Ramos (cell line): ENCODE measurements around the gene MAP4K1.

Experiments
- in situ Hi-C: fragments of 300-500 bp; cut with MboI; formaldehyde crosslinking; loops from one replicate; pipeline ENCODE4 v1.14.3; 2022; ENCODE audit warnings: low sequenced_read_pairs; ENCODE audit not compliant: unreplicated experiment

Gene MAP4K1

DNA sequence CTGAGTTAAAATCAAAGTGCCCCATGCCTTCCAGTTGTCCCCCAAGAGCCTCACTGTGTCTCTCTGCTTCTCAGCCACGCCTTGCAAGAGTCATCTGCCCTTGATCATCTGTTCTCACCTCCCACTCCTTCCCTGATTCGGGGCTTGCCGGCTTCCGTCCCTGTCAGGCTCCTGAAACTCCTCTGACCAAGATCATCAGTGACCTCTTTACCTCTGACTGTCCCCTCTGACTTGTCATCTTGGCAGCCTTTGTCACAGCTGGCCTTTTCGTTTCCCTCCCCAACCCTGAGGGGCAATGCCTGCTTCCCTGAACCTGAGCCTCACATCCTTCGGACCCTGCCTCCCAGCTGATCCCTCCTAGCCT lies 66.3 kb downstream of the MAP4K1 start:
- in situ Hi-C loops = no loop called here

DNA sequence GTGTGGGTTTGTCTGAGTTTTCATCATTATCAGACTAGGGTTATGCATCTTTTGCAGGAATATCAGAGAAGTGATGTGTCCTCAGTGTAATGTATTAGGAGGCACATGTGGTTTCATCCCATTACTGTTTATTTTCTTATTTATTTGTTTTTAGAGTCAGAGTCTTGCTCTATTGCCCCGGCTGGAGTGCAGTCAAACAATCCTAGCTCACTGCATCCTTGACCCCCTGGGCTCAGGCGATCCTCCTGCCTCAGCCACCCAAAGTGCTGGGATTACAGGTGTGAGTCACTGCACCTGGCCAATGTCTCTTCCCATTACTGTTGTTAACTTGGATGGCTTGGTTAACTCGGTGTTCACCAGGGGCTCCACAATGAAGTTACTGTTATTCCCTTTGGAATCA lies 67.4 kb downstream of the MAP4K1 start:
- in situ Hi-C loops = no loop called here

DNA sequence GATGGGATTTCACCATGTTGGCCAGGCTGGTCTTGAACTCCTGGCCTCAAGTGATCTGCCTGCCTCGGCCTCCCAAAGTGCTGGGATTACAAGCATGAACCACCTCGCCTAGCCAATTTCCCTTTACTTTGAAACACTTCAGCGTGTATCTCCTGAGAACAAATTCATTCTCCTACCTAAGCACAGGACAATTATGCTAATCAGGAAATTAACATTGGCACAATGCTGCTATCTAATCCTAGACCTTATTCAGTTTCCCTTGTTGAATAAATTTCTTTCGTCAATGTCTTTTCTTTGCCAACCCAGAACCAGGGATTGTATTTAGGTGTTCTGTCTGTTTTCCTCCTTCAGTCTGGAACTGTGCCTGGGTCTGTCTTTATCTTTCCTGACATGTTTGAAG lies 67.8 kb downstream of the MAP4K1 start:
- in situ Hi-C loops = loop anchor here (5.0 to 25.0 kb wide), 2 partner anchors 82 to 387 kb away; partner anchors contain the start of genes MRPS12 and SARS2

DNA sequence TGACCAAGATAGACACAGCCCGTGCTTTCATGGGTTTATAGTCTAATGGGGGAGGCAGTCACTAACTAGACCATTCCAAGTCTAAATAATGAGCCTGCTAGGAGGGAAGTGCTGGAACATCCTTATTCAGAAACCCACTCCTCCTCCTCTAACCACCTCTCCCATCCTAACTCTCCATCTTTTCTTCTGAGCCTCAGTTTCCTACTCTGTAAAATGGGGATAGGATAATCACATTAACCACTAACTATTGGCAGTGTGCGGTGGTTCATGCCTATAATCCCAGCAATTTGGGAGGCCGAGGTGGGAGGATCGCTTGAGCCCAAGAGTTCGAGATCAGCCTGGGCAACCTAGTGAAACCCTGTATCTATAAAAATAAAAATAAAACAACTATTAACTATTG lies 68.7 kb downstream of the MAP4K1 start:
- in situ Hi-C loops = loop anchor here (5.0 to 25.0 kb wide), 2 partner anchors 83 to 388 kb away; partner anchors contain the start of genes MRPS12 and SARS2

DNA sequence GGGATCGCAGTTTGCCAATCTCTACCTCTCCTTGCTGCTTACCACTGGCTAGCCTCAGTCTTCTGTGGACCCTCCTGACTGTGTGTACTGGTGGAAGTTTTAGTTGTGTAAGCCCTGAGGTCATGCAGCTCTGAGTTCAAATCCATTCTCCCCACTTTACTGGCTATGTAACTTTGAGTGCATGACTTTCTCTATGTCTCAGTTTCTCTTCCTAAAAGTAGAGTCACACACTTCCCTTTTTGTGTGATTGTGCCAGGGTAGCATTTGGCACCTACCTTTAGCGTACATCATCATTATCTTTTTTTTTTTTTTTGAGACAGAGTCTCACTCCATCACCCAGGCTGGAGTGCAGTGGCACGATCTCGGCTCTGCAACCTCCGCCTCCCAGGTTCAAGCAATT lies 70.3 kb downstream of the MAP4K1 start:
- in situ Hi-C loops = loop anchor here (5.0 to 25.0 kb wide), 2 partner anchors 85 to 390 kb away; partner anchors contain the start of genes MRPS12 and SARS2

DNA sequence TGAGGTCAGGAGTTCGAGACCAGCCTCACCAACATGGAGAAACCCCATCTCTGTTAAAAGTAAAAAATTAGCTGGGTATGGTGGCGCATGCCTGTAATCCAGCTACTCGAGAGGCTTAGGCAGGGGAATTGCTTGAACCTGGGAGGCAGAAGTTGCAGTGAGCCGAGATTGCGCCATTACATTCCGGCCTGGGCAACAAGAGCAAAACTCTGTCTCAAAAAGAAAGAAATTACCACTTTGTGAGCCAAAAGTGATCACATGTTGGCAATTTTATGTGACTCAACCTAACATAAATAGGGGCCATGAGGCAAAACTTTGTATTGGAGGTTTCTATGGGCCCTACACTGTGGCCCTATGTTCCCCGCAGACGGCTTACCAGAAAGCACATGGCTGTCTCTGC lies 72.2 kb downstream of the MAP4K1 start:
- in situ Hi-C loops = loop anchor here (5.0 to 25.0 kb wide), 2 partner anchors 87 to 392 kb away; partner anchors contain the start of genes MRPS12 and SARS2

DNA sequence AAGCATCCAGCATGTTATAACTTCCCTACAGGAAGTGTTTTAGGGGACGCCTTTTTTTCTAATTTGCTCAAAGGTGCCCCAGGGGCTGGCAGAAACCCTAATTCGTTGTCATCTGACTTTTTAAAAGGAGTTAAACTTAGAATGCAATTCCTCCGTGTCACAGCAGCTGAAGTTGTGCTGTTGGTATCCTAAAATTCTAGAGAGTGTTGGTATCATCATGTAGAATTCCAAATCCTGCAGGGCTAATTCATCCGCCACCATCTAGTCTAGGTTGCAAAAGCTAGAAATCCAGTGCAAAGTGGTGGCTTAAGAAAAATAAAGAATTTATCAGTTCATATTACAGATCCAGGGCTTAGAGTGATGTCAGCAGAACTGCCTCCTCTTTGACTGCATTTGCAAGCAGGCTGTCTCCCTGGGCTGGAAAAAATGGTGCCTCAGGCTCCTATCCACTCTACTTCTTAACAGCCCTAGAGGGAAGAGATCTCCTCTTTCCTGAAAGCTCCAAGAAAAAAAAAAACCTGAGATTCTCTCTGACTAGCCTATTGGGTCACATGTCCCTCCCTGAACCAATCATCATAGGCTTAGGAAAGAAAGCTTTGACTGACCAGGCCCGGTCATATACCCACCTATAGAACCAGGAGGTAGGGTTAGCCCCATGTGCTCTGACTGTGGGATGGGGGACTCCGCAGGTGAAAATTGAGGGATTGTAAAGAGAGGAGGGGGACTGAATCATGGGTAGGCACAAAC lies 73.0 kb downstream of the MAP4K1 start:
- in situ Hi-C loops = loop anchor here (5.0 to 25.0 kb wide), 2 partner anchors 88 to 393 kb away; partner anchors contain the start of genes MRPS12 and SARS2

DNA sequence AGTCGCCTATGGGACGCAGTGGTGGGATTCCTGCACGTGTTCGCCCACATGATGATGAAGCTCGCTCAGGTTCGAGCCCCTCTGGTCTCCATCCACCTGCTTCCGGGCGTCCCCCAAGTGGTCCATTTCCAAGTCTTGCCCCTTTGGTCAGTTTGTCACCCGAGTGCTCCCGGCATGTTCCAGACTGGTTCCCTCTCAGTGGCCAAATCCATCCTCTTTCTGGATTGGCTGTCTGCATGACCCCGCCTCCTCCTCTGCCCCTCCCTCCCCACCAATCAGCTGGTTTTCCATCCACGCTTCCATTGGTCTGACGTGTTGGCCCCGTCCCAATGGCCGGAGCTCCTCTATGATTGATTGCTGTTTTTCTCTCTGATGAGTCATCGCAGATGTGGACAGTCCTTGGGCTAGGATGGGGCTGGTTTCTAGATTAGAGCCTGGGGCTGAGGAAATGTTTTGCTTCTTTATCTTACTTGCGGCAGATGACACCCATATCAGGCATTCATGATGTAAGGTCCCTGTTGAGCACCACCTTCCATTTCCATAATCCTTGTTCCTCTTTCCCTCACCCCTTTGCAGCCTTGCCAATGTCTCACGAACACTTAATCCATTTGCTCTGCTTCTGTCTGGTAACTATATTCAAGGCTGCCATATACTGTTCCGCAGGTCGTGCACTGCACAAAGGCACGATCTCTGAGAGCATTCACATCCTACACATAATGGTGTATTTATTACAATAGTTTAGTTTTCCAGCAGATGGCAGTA lies 73.8 kb downstream of the MAP4K1 start:
- in situ Hi-C loops = loop anchor here (25.0 kb wide), 1 partner anchor 393 kb away; the partner anchor contains the start of genes MRPS12 and SARS2

DNA sequence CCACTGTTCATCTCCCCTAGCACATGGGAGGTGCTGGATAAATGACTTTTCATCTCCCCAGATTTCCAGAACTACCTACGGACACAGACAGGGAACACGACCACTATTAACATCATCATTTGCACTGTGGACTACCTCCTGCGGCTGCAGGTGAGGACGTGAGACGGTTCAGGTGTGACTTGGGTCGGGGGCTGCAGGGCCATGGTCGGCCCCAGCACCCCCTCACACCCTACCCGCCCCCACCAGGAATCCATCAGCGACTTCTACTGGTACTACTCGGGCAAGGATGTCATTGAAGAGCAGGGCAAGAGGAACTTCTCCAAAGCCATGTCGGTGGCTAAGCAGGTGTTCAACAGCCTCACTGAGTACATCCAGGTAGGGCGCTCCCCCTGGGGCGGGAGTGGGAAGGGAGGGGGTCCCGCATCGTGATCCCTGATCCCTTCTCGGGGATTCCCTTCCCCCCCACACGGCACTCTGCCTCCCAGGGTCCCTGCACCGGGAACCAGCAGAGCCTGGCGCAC lies 74.4 kb downstream of the MAP4K1 start:
- in situ Hi-C loops = loop anchor here (25.0 kb wide), 1 partner anchor 394 kb away; the partner anchor contains the start of genes MRPS12 and SARS2

DNA sequence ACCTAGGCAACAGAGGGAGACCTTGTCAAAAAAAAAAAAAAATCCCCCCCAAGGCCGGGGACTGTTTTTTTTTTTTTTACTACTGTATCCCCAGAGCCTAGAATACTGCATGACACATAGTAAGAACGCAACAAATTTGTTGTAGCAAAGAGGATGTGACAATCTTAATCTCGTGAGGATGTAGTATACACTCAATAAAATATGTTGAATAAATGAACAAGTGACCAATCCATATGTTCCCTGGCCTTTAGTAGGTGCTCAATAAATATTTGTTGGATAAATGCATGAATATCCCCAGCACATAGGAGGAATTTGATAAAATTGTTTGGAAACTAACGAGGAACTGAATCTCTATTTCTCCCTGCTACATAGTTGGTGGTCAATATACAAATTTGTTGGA lies 75.7 kb downstream of the MAP4K1 start:
- in situ Hi-C loops = loop anchor here (25.0 kb wide), 1 partner anchor 395 kb away; the partner anchor contains the start of genes MRPS12 and SARS2

DNA sequence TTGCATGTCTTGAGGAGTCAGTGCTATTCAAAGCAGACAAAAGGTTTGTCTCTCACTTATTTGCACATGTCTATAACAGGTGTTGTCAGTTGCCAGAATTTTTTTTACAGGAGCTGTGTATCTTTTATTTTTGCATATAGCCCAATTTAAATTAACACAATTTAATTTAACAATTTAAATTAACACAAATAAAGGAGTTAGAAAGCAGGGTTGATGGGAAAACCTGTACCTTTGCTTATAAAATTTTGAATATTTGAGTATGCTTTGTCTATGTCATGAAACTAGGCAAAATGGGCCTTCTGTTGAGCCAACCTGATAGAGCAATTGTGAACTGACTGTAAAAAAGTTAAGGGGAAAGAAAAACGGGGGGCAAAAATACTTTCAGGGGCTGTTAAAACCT lies 78.0 kb downstream of the MAP4K1 start:
- in situ Hi-C loops = loop anchor here (25.0 kb wide), 1 partner anchor 398 kb away; the partner anchor contains the start of genes MRPS12 and SARS2

DNA sequence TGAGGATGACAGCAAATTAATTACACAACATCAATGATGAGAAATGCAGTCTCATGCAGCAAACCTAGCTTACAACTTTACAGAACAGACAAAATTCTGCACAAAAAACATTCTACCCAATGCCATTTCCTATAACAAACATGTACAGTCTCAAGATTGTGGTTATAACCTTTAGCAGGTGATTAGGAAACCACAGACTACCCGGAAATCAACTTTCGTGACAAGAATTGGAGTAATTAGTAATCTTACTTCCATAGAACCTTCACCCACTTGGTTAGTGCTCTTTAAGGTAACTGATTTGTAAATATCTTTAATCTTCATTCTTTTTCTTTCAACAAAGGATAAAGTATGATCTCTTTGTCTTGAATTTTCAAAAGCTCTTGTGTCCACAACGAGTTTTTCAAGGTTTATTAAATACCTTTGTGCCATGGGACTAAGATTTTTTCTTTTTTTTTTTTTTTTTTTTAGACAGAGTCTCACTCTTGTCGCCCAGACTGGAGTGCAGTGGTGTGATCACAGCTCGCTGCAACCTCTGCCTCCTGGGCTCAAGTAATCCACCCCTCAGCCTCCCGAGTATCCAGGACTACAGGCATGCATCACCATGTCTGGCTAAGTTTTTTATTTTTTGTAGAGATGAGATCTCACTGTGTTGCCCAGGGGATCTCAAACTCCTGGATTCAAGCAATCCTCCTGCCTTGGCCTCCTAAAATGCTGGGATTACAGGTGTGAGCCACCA lies 78.8 kb downstream of the MAP4K1 start:
- in situ Hi-C loops = loop anchor here (25.0 kb wide), 1 partner anchor 398 kb away; the partner anchor contains the start of genes MRPS12 and SARS2

DNA sequence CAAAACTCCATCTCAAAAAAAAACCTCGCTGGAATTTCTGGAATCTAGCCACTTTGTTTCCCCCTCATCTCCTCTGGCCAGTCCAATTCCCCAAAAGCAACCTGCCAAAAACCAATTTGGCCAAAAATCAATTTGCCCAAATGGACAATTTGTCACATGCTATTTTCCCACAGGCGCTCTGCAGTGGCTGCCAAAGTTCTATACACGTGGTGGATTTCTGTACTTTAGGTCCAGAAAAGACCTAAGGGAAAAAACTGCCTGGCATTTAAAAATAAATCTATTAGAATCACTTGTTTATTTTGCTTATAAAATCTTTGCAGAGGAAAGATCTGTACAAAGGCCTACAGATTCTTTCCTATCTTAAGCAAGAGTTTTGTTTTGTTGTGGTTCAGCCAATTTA lies 79.4 kb downstream of the MAP4K1 start:
- in situ Hi-C loops = loop anchor here (25.0 kb wide), 1 partner anchor 399 kb away; the partner anchor contains the start of genes MRPS12 and SARS2
